ENCODE results near the gene KLHL33. TPM values are rescaled to one million over a fixed set of nuclear protein-coding genes. Genes with fewer than 3 reads are reported as not detected.

The KLHL33 gene
- polyA plus RNA-seq, 1 donor from 2014 or later, result not detected

- Histone ChIP-seq H2AFZ (ENCODE audit: low read depth, low read length) (no peak overlapping the region), H3K4me3 (ENCODE audit: low read length) (no peak overlapping the region), H4K20me1 (ENCODE audit: insufficient read depth) (no peaks in the 10 kb centered on the region), H3K79me2 (replicated peaks; ENCODE audit: insufficient read depth, low read length) (no peaks in the 10 kb centered on the region), H3K36me3 (ENCODE audit: insufficient read depth, low read length) (no peaks in the 10 kb centered on the region), H3K9ac (ENCODE audit: low read length) (no peak overlapping the region), H3K27me3 (ENCODE audit: insufficient read depth, low read depth, low read length) (no peaks in the 10 kb centered on the region), H3K4me2 (ENCODE audit: low read length) (no peak overlapping the region), H3K27ac (ENCODE audit: low read length) (no peak overlapping the region), H3F3A (ENCODE audit: insufficient read depth, low read length, poor library complexity, severe bottlenecking) (no peaks in the 10 kb centered on the region), H3K9me3 (ENCODE audit: low read length) (no peaks in the 10 kb centered on the region), H3K9me2 (ENCODE audit: insufficient read depth, low read length) (no peaks in the 10 kb centered on the region)
- TF ChIP-seq MXI1 (conservative IDR thresholded peaks at IDR 0.05; ENCODE audit: poor library complexity, severe bottlenecking), result no peak
- TF ChIP-seq POLR2AphosphoS5 (IDR thresholded peaks at IDR 0.05), result no peak
- no peak for TF ChIP-seq EZH2 (IDR thresholded peaks at IDR 0.05; ENCODE audit: borderline replicate concordance, insufficient read depth, low read length, poor library complexity, severe bottlenecking)
- TF ChIP-seq CTCF (IDR thresholded peaks at IDR 0.05; ENCODE audit: poor library complexity, severe bottlenecking), result no peak
- TF ChIP-seq RAD21 (conservative IDR thresholded peaks at IDR 0.05), result no peak
- TF ChIP-seq REST (IDR thresholded peaks at IDR 0.05; ENCODE audit: borderline replicate concordance), result no peak
- TF ChIP-seq TAF1 (IDR thresholded peaks at IDR 0.05; ENCODE audit: low read depth), result no peak
- TF ChIP-seq SMC3 (conservative IDR thresholded peaks at IDR 0.05; ENCODE audit: poor library complexity), result no peak
- TF ChIP-seq EP300 (conservative IDR thresholded peaks at IDR 0.05; ENCODE audit: poor library complexity, severe bottlenecking), result no peak
Observed at GRCh38 chr14:20397511-20397910, 38.5 kb downstream of the KLHL33 start.

- Histone ChIP-seq H3K79me2 (replicated peaks; ENCODE audit: insufficient read depth, low read length) (no peaks in the 10 kb centered on the region), H2AFZ (ENCODE audit: low read depth, low read length) (no peak overlapping the region), H3K9me3 (ENCODE audit: low read length) (no peaks in the 10 kb centered on the region), H3K9ac (ENCODE audit: low read length) (no peak overlapping the region), H3K36me3 (ENCODE audit: insufficient read depth, low read length) (no peaks in the 10 kb centered on the region), H3K27ac (ENCODE audit: low read length) (no peak overlapping the region), H4K20me1 (ENCODE audit: insufficient read depth) (no peaks in the 10 kb centered on the region), H3K4me2 (ENCODE audit: low read length) (no peak overlapping the region), H3K9me2 (ENCODE audit: insufficient read depth, low read length) (no peaks in the 10 kb centered on the region), H3K27me3 (ENCODE audit: insufficient read depth, low read depth, low read length) (no peaks in the 10 kb centered on the region), H3K4me3 (ENCODE audit: low read length) (no peak overlapping the region), H3F3A (ENCODE audit: insufficient read depth, low read length, poor library complexity, severe bottlenecking) (no peaks in the 10 kb centered on the region)
- no peak for TF ChIP-seq REST (IDR thresholded peaks at IDR 0.05; ENCODE audit: borderline replicate concordance)
- TF ChIP-seq SMC3 (conservative IDR thresholded peaks at IDR 0.05; ENCODE audit: poor library complexity), result no peak
- TF ChIP-seq EP300 (conservative IDR thresholded peaks at IDR 0.05; ENCODE audit: poor library complexity, severe bottlenecking), result no peak
- no peak for TF ChIP-seq MXI1 (conservative IDR thresholded peaks at IDR 0.05; ENCODE audit: poor library complexity, severe bottlenecking)
- TF ChIP-seq RAD21 (conservative IDR thresholded peaks at IDR 0.05), result no peak
- TF ChIP-seq EZH2 (IDR thresholded peaks at IDR 0.05; ENCODE audit: borderline replicate concordance, insufficient read depth, low read length, poor library complexity, severe bottlenecking), result no peak
- TF ChIP-seq POLR2AphosphoS5 (IDR thresholded peaks at IDR 0.05), result no peak
- no peak for TF ChIP-seq CTCF (IDR thresholded peaks at IDR 0.05; ENCODE audit: poor library complexity, severe bottlenecking)
- no peak for TF ChIP-seq TAF1 (IDR thresholded peaks at IDR 0.05; ENCODE audit: low read depth)
Observed at GRCh38 chr14:20391505-20391904, 44.5 kb downstream of the KLHL33 start.

All from neural cell (in vitro differentiated cells).